Liver (tissue), 9 donors: ENCODE data around the gene CDCP1. TPM values are rescaled to one million over a fixed set of nuclear protein-coding genes. Genes with fewer than 3 reads are reported as not detected.

Experiments
- DNase-seq: peaks from one replicate; pipeline ENCODE4 v3.0.0-alpha.2; 2017; ENCODE audit warnings: low spot score
- H3K27ac ChIP-seq, 2 donors: one replicate each; pipeline ENCODE4 v1.7.0; 2013; ENCODE audit warnings: inconsistent platforms in 2 of 2, low read length in 2 of 2, control low read depth in 1 of 2, low read depth in 1 of 2, mild to moderate bottlenecking in 1 of 2
- H3K27me3 ChIP-seq, 4 donors: one replicate each; pipeline versions ENCODE4 v1.6.1 to v1.7.0; 2013; ENCODE audit warnings: low read length in 3 of 4, inconsistent platforms in 1 of 4, mild to moderate bottlenecking in 1 of 4, moderate library complexity in 1 of 4; ENCODE audit not compliant: control insufficient read depth in 4 of 4, insufficient read depth in 4 of 4
- H3K36me3 ChIP-seq, 4 donors: one replicate each; pipeline versions ENCODE4 v1.6.1 to v1.7.0; 2013; ENCODE audit warnings: low read length in 3 of 4, mild to moderate bottlenecking in 3 of 4, low read depth in 1 of 4, moderate library complexity in 1 of 4; ENCODE audit not compliant: control insufficient read depth in 4 of 4, insufficient read depth in 3 of 4
- H3K4me1 ChIP-seq, 4 donors: one replicate each; pipeline versions ENCODE4 v1.6.1 to v1.7.0; 2013; ENCODE audit warnings: low read length in 3 of 4, mild to moderate bottlenecking in 3 of 4, moderate library complexity in 1 of 4; ENCODE audit not compliant: control insufficient read depth in 4 of 4, insufficient read depth in 4 of 4
- H3K4me3 ChIP-seq, 3 donors: one replicate each; pipeline versions ENCODE4 v1.6.1 to v1.7.0; 2013; ENCODE audit warnings: low read length in 3 of 3, control low read depth in 1 of 3, low read depth in 1 of 3, mild to moderate bottlenecking in 1 of 3
- H3K9ac ChIP-seq, 2 donors: one replicate each; pipeline ENCODE4 v1.7.0; 2013; ENCODE audit warnings: low read length in 2 of 2, mild to moderate bottlenecking in 2 of 2, moderate library complexity in 2 of 2, control low read depth in 1 of 2, low read depth in 1 of 2
- H3K9me3 ChIP-seq, 4 donors: one replicate each; pipeline versions ENCODE4 v1.6.1 to v1.7.0; 2013; ENCODE audit warnings: low read length in 3 of 4; ENCODE audit not compliant: control insufficient read depth in 4 of 4
- CTCF ChIP-seq: fragments of 150-350 bp; IDR thresholded peaks from 2 replicates; pipeline ENCODE4 v1.5.1; 2017; ENCODE audit warnings: improper control_type of control experiment, low read depth, low read length; ENCODE audit not compliant: missing input control
- EGR1 ChIP-seq, 2 donors: IDR thresholded peaks; 2 replicates each; pipeline ENCODE4 v1.6.1; 2016 to 2018; ENCODE audit warnings: antibody characterized with exemption in 2 of 2, low read depth in 2 of 2
- FOXA1 ChIP-seq: IDR thresholded peaks from 2 replicates; pipeline ENCODE4 v1.6.1; 2016; ENCODE audit warnings: antibody characterized with exemption
- FOXA2 ChIP-seq: IDR thresholded peaks from 2 replicates; pipeline ENCODE4 v1.6.1; 2016; ENCODE audit warnings: antibody characterized with exemption
- GABPA ChIP-seq, 2 donors: IDR thresholded peaks in 1 of 2; conservative IDR thresholded peaks in 1 of 2; 2 replicates each; pipeline ENCODE4 v1.6.1; 2016; ENCODE audit warnings: antibody characterized with exemption in 2 of 2, mild to moderate bottlenecking in 1 of 2, moderate library complexity in 1 of 2
- JUND ChIP-seq, 2 donors: IDR thresholded peaks; 2 replicates each; pipeline ENCODE4 v1.6.1; 2016; ENCODE audit warnings: antibody characterized with exemption in 2 of 2
- RAD21 ChIP-seq, 2 donors: IDR thresholded peaks; 2 replicates each; pipeline ENCODE4 v1.6.1; 2016; ENCODE audit warnings: antibody characterized with exemption in 2 of 2, mild to moderate bottlenecking in 2 of 2
- REST ChIP-seq: IDR thresholded peaks from 2 replicates; pipeline ENCODE4 v1.6.1; 2016; ENCODE audit warnings: antibody characterized with exemption, mild to moderate bottlenecking
- RXRA ChIP-seq, 2 donors: IDR thresholded peaks; 2 replicates each; pipeline ENCODE4 v1.6.1; 2017 to 2018; ENCODE audit warnings: antibody characterized with exemption in 2 of 2, mild to moderate bottlenecking in 1 of 2
- SP1 ChIP-seq: IDR thresholded peaks from 2 replicates; pipeline ENCODE4 v1.6.1; 2018; ENCODE audit warnings: antibody characterized with exemption, mild to moderate bottlenecking
- TAF1 ChIP-seq: conservative IDR thresholded peaks from 2 replicates; pipeline ENCODE4 v1.6.1; 2016; ENCODE audit warnings: antibody characterized with exemption, mild to moderate bottlenecking
- YY1 ChIP-seq: IDR thresholded peaks from 2 replicates; pipeline ENCODE4 v1.6.1; 2016; ENCODE audit warnings: antibody characterized with exemption, mild to moderate bottlenecking
- WGBS: extraction: QIAGEN DNeasy Blood & Tissue Kit; methylation state at CpG from one replicate; pipeline ENCODE4 v1.1.7; 2013; 5-methylcytosine and 5-hydroxymethylcytosine counted together
- polyA plus RNA-seq, 2 donors: library from polyadenylated mRNA; stranded (reverse) in 1 of 2; unstranded in 1 of 2; fragments of 200-250 nt in 1 of 2; fragments of >200 nt in 1 of 2; fragmentation: Nextera tagmentation in 1 of 2; extraction: Ambion mirVana in 1 of 2; gene quantifications; one replicate each; pipeline versions ENCODE4 v1.2.1 to v1.2.3, GENCODE V29; 2013 to 2015
- total RNA-seq, 2 donors: library from RNA; depleted of rRNA; stranded (reverse); fragments of >200 nt; gene quantifications; one replicate each; pipeline ENCODE4 v1.2.3, GENCODE V29; 2014
- TF ChIP-seq, protein P1 (sequence below): IDR thresholded peaks from 2 replicates; pipeline ENCODE4 v1.6.1; 2016; ENCODE audit warnings: antibody characterized with exemption
- TF ChIP-seq, protein P2 (sequence below): IDR thresholded peaks from 2 replicates; pipeline ENCODE4 v1.6.1; 2016; ENCODE audit warnings: antibody characterized with exemption
- TF ChIP-seq, protein P3 (sequence below): IDR thresholded peaks from 2 replicates; pipeline ENCODE4 v1.6.1; 2016; ENCODE audit warnings: antibody characterized with exemption
- donor health status: healthy.
- donor health status: healthy.
- donor health status: healthy.
- donor health status: healthy.
- donor health status: healthy.

Gene CDCP1
- total and polyA plus RNA-seq, 4 donors, result 0.22 to 0.67 (median 0.45) TPM

- Histone ChIP-seq H3K27ac (no peak overlapping the region), H3K9ac (no peak overlapping the region), H3K9me3 (no peaks in the 10 kb centered on the region), H3K36me3 (no peaks in the 10 kb centered on the region), H3K27me3 (no peaks in the 10 kb centered on the region), H3K4me3 (no peak overlapping the region), H3K4me1 (no peaks in the 10 kb centered on the region)
- WGBS, result 64% methylated on average over 8 of the region's 8 CpGs
- TF ChIP-seq, protein P1, sequence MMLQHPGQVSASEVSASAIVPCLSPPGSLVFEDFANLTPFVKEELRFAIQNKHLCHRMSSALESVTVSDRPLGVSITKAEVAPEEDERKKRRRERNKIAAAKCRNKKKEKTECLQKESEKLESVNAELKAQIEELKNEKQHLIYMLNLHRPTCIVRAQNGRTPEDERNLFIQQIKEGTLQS, result no peak
- TF ChIP-seq, protein P2, sequence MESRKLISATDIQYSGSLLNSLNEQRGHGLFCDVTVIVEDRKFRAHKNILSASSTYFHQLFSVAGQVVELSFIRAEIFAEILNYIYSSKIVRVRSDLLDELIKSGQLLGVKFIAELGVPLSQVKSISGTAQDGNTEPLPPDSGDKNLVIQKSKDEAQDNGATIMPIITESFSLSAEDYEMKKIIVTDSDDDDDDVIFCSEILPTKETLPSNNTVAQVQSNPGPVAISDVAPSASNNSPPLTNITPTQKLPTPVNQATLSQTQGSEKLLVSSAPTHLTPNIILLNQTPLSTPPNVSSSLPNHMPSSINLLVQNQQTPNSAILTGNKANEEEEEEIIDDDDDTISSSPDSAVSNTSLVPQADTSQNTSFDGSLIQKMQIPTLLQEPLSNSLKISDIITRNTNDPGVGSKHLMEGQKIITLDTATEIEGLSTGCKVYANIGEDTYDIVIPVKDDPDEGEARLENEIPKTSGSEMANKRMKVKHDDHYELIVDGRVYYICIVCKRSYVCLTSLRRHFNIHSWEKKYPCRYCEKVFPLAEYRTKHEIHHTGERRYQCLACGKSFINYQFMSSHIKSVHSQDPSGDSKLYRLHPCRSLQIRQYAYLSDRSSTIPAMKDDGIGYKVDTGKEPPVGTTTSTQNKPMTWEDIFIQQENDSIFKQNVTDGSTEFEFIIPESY, result no peak
- TF ChIP-seq FOXA1, result no peak
- TF ChIP-seq, protein P3, sequence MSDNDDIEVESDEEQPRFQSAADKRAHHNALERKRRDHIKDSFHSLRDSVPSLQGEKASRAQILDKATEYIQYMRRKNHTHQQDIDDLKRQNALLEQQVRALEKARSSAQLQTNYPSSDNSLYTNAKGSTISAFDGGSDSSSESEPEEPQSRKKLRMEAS, result no peak
- no peak for TF ChIP-seq FOXA2
- TF ChIP-seq TAF1, result no peak
- no peak for TF ChIP-seq YY1
- TF ChIP-seq RAD21 (IDR thresholded peaks at IDR 0.05), result no peak
- TF ChIP-seq GABPA (IDR thresholded peaks at IDR 0.05 in 1 of 2, conservative IDR thresholded peaks at IDR 0.05 in 1 of 2), result no peak
- no peak for TF ChIP-seq EGR1 (IDR thresholded peaks at IDR 0.05; ENCODE audit: low read depth in 2 of 2)
- no peak for TF ChIP-seq JUND (IDR thresholded peaks at IDR 0.05)
- no peak for TF ChIP-seq CTCF
- no peak for DNase-seq
Observed at GRCh38 chr3:45093176-45093575, 53.0 kb downstream of the CDCP1 start.

- no peak for DNase-seq
- Histone ChIP-seq H3K4me1 (no peaks in the 10 kb centered on the region), H3K27ac (no peak overlapping the region), H3K9me3 (no peaks in the 10 kb centered on the region), H3K36me3 (no peaks in the 10 kb centered on the region), H3K27me3 (no peaks in the 10 kb centered on the region), H3K4me3 (no peak overlapping the region), H3K9ac (no peak overlapping the region)
- WGBS, result 48% methylated on average over 12 of the region's 12 CpGs
- TF ChIP-seq GABPA (IDR thresholded peaks at IDR 0.05 in 1 of 2, conservative IDR thresholded peaks at IDR 0.05 in 1 of 2) (no peak), TAF1 (no peak), CTCF (no peak), RXRA (IDR thresholded peaks at IDR 0.05) (no peak), YY1 (no peak), EGR1 (IDR thresholded peaks at IDR 0.05; ENCODE audit: low read depth in 2 of 2) (no peak), REST (no peak), FOXA1 (no peak), SP1 (no peak), RAD21 (IDR thresholded peaks at IDR 0.05) (no peak), FOXA2 (no peak)
- TF ChIP-seq, protein P3, result no peak
- TF ChIP-seq, protein P2, result no peak
- TF ChIP-seq, protein P1, result no peak
Observed at GRCh38 chr3:45092132-45093031, 53.8 kb downstream of the CDCP1 start.
